Mucosa of gallbladder (tissue), 1 donor: ENCODE data around the gene C19orf85. TPM values are rescaled to one million over a fixed set of nuclear protein-coding genes. Genes with fewer than 3 reads are reported as not detected.

Experiments used
- DNase-seq: peaks from one replicate; pipeline ENCODE4 v3.0.0-alpha.2; 2020; ENCODE audit warnings: low spot score
- total RNA-seq: library from RNA; stranded (reverse); gene quantifications from one replicate; pipeline ENCODE4 v1.2.1, GENCODE V29; 2021
- donor health status: DM: no; HTN: no; CAD: no.

The C19orf85 gene
- total RNA-seq, 1 donor from 2014 or later, result not detected

GRCh38 chr19:55477905-55478304 lies 13.4 kb upstream of the C19orf85 start:
- DNase-seq, result no peak

GRCh38 chr19:55476100-55476775 lies 11.7 kb upstream of the C19orf85 start, which contains the start of gene ZNF628:
TSS of gene ZNF628 (plus strand) at chr19:55476617. CDS start at chr19:55479911, 3,294 bp downstream.
- peak; percentile 99 for DNase-seq

GRCh38 chr19:55474269-55475265 lies 10.0 kb upstream of the C19orf85 start:
- no peak for DNase-seq

- no peak for DNase-seq
These were observed 8.9 kb upstream of the C19orf85 start for GRCh38 chr19:55473225-55474012.

- DNase-seq, result no peak
These were observed 7.9 kb upstream of the C19orf85 start for GRCh38 chr19:55472463-55472862.

- DNase-seq, result no peak
These were observed 6.7 kb upstream of the C19orf85 start for GRCh38 chr19:55471266-55471665.

GRCh38 chr19:55468054-55468393 lies 3.5 kb upstream of the C19orf85 start:
- no peak for DNase-seq

GRCh38 chr19:55467236-55468053 lies 2.9 kb upstream of the C19orf85 start:
- DNase-seq, result peak; percentile 53

GRCh38 chr19:55466241-55466614 lies 1.7 kb upstream of the C19orf85 start:
- no peak for DNase-seq

- no peak for DNase-seq
These were observed 1.1 kb upstream of the C19orf85 start for GRCh38 chr19:55465460-55466240.

GRCh38 chr19:55464039-55464661 lies 401 bp downstream of the C19orf85 start:
- no peak for DNase-seq

- no peak for DNase-seq
These were observed 944 bp downstream of the C19orf85 start for GRCh38 chr19:55463583-55464031.

- DNase-seq, result no peak
These were observed 1.8 kb downstream of the C19orf85 start for GRCh38 chr19:55462722-55463121.

GRCh38 chr19:55461974-55462626 lies 2.5 kb downstream of the C19orf85 start:
- no peak for DNase-seq

GRCh38 chr19:55461259-55461973 lies 3.1 kb downstream of the C19orf85 start, which contains the start of gene ISOC2:
TSS of gene ISOC2 (minus strand) at chr19:55461642. CDS start at chr19:55456486, 5,156 bp downstream.
- DNase-seq, result peak; percentile 100

- peak; percentile 81 for DNase-seq
These were observed 3.8 kb downstream of the C19orf85 start for GRCh38 chr19:55460670-55461258.

GRCh38 chr19:55459950-55460657 lies 4.4 kb downstream of the C19orf85 start:
- no peak for DNase-seq
